ENCODE data around the gene AKIP1.

The AKIP1 gene

GRCh38 chr11:8967184-8967583 is 56.2 kb downstream of the AKIP1 start:
- Histone ChIP-seq H3K4me3 (ENCODE audit: low read length) (no peak overlapping the region), H3K4me1 (ENCODE audit: control insufficient read depth, insufficient read depth, low read length) (peaks cover 18% of the 10 kb centered on the region), H3K9ac (ENCODE audit: low read length) (no peak overlapping the region), H3K9me3 (ENCODE audit: control insufficient read depth, low read length) (no peaks in the 10 kb centered on the region), H3K36me3 (ENCODE audit: control insufficient read depth, insufficient read depth, low read length) (no peaks in the 10 kb centered on the region), H3K27me3 (ENCODE audit: control insufficient read depth, insufficient read depth, low read length) (no peaks in the 10 kb centered on the region)
